DND-41 (cell line): ENCODE measurements around the gene METTL25B.

Source experiments
- ATAC-seq: fragments of 200-7000 bp; cut with Tn5 transposase; 3 replicates; pipeline ENCODE4 v1.9.1; 2021; ENCODE audit warnings: low read depth; ENCODE audit not compliant: insufficient read depth
- DNase-seq: peaks from one replicate; pipeline ENCODE4 v3.0.0-alpha.2; 2020
- H2AFZ ChIP-seq: 2 replicates; pipeline ENCODE4 v1.6.0; 2012; ENCODE audit warnings: low read depth, low read length
- H3K27ac ChIP-seq: 2 replicates; pipeline ENCODE4 v1.5.1; 2012; ENCODE audit warnings: low read length, inconsistent platforms
- H3K27me3 ChIP-seq: fragments of 200-600 bp; sonication (generic); 2 replicates; pipeline ENCODE4 v1.6.0; 2012; ENCODE audit warnings: low read length, mild to moderate bottlenecking, inconsistent platforms; ENCODE audit not compliant: insufficient read depth, poor library complexity
- H3K36me3 ChIP-seq: 2 replicates; pipeline ENCODE4 v1.5.1; 2012; ENCODE audit warnings: low read length, inconsistent platforms; ENCODE audit not compliant: insufficient read depth
- H3K4me1 ChIP-seq: 2 replicates; pipeline ENCODE4 v1.5.1; 2012; ENCODE audit warnings: mild to moderate bottlenecking, low read length; ENCODE audit not compliant: insufficient read depth
- H3K4me2 ChIP-seq: 2 replicates; pipeline ENCODE4 v1.6.0; 2012; ENCODE audit warnings: mild to moderate bottlenecking, moderate library complexity, low read length, inconsistent platforms; ENCODE audit not compliant: insufficient read depth
- H3K4me3 ChIP-seq, 2 experiments: fragments of 200-600 bp in 1 of 2; shearing (Covaris generic) in 1 of 2; 2 replicates each; pipeline ENCODE4 v1.5.1; 2012 to 2016; ENCODE audit warnings: inconsistent platforms in 2 of 2, low read length in 2 of 2, mild to moderate bottlenecking in 2 of 2, low read depth in 1 of 2, moderate library complexity in 1 of 2
- H3K79me2 ChIP-seq: 2 replicates; pipeline ENCODE4 v1.6.0; 2012; ENCODE audit warnings: low read length, inconsistent platforms; ENCODE audit not compliant: insufficient read depth
- H3K9ac ChIP-seq: 2 replicates; pipeline ENCODE4 v1.6.0; 2012; ENCODE audit warnings: low read depth, mild to moderate bottlenecking, inconsistent platforms, low read length, moderate library complexity
- H3K9me3 ChIP-seq: 2 replicates; pipeline ENCODE4 v1.5.1; 2012; ENCODE audit warnings: low read length, moderate library complexity, mild to moderate bottlenecking, inconsistent platforms; ENCODE audit not compliant: insufficient read depth, severe bottlenecking
- H4K20me1 ChIP-seq: 2 replicates; pipeline ENCODE4 v1.6.0; 2012; ENCODE audit warnings: low read length; ENCODE audit not compliant: insufficient read depth
- EZH2 ChIP-seq: IDR thresholded peaks from 3 replicates; pipeline ENCODE4 v1.6.1; 2012; ENCODE audit warnings: borderline replicate concordance, low read depth, mild to moderate bottlenecking, moderate library complexity, low read length, inconsistent platforms; ENCODE audit not compliant: severe bottlenecking
- TF ChIP-seq, protein P1 (sequence below): IDR thresholded peaks from 2 replicates; pipeline ENCODE4 v1.5.1; 2012; ENCODE audit warnings: borderline replicate concordance, low read length, moderate library complexity, mild to moderate bottlenecking; ENCODE audit not compliant: poor library complexity, severe bottlenecking; ENCODE audit errors: extremely low read depth

Gene METTL25B

DNA sequence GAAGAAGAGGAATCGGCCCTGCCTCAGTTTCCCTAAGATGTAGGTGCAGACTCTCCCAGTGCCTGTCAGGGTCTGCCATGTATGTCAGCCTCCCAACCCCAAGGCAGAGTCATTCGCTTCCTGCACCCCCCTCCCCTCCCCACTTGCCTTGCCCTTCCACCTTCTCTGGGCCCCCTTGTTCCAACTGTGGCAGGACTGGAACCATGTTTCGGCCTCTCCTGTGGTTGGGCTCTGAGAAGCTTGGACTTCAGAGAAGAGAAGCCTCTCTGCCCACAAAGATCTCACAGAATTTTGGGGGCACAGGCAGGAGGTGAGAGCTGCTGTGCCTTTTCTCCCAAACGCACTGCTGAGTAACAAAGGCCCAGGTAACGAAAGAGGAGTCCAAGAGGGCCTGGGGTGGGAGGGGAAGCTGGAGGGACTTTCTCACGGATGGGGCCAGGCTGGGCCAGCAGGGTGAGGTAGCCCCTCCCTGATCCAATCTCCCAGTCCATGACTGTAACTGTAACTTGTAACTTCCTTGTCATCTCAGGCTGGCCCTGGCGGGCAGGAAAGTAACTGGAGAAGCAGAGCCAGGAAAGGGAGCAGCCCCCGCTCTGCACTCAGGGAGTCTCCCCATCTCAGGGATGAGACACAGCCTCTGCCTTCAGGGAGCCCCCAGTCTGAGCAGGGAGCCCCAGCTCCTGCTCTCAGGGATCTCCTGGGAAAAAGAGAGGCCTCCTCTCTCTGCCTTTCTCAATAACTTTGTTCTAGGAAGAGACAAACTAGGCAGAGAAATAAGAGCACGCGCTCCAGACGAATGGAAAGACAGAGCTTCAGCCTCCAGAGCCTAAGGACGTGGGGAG is 34.2 kb upstream of the METTL25B start:
- ATAC-seq (no peak), DNase-seq (no peak)
- Histone ChIP-seq H3K9ac (no peak overlapping the region), H3K79me2 (no peaks in the 10 kb centered on the region), H3K4me2 (no peak overlapping the region), H3K9me3 (no peaks in the 10 kb centered on the region), H3K4me3 (no peak overlapping the region), H2AFZ (no peak overlapping the region), H3K36me3 (no peaks in the 10 kb centered on the region), H4K20me1 (peaks cover 19% of the 10 kb centered on the region), H3K4me1 (peaks cover 12% of the 10 kb centered on the region), H3K27me3 (peaks cover 48% of the 10 kb centered on the region), H3K27ac (no peak overlapping the region)
- no peak for TF ChIP-seq EZH2
- TF ChIP-seq, protein P1, sequence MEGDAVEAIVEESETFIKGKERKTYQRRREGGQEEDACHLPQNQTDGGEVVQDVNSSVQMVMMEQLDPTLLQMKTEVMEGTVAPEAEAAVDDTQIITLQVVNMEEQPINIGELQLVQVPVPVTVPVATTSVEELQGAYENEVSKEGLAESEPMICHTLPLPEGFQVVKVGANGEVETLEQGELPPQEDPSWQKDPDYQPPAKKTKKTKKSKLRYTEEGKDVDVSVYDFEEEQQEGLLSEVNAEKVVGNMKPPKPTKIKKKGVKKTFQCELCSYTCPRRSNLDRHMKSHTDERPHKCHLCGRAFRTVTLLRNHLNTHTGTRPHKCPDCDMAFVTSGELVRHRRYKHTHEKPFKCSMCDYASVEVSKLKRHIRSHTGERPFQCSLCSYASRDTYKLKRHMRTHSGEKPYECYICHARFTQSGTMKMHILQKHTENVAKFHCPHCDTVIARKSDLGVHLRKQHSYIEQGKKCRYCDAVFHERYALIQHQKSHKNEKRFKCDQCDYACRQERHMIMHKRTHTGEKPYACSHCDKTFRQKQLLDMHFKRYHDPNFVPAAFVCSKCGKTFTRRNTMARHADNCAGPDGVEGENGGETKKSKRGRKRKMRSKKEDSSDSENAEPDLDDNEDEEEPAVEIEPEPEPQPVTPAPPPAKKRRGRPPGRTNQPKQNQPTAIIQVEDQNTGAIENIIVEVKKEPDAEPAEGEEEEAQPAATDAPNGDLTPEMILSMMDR = no peak

DNA sequence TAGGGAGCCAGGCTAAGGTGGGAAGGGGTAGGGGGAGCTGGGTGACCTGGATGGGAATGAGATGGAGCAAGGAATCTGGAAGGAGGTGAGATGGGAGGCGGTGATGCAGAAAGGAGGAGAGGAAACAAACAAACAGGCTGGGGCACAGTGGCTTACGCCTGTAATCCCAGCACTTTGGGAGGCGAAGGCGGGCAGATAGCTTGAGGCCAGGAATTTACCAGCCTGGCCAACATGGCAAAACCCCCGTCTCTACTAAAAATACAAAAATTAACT is 33.6 kb upstream of the METTL25B start:
- Histone ChIP-seq H3K9ac (no peak overlapping the region), H3K79me2 (no peaks in the 10 kb centered on the region), H3K27ac (no peak overlapping the region), H3K4me2 (no peak overlapping the region), H3K4me1 (peaks cover 7% of the 10 kb centered on the region), H3K27me3 (peaks cover 50% of the 10 kb centered on the region), H2AFZ (no peak overlapping the region), H3K36me3 (no peaks in the 10 kb centered on the region), H3K9me3 (no peaks in the 10 kb centered on the region), H4K20me1 (peaks cover 19% of the 10 kb centered on the region), H3K4me3 (no peak overlapping the region)
- ATAC-seq (no peak), DNase-seq (no peak)
- TF ChIP-seq EZH2 = no peak
- TF ChIP-seq, protein P1 = no peak

DNA sequence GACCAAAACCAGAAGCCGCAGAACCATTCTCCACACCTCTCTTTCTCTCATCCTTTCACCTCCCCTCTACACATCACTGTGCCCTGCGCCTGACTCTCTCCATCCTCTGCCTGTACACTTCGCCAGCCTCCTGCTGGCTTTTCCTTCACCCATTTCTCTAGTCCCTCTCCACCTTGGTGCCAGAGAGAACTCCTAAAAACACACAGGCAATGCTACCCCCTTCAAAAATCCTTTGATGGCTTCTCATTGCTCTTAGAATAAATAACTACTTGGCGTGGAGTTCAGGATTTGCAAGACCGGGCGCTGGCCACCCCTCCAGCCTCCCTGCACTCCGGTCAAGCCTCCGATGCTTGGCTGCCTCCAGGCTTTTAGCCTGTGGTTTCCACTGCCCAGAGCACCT is 31.5 kb upstream of the METTL25B start:
- Histone ChIP-seq H3K9me3 (no peaks in the 10 kb centered on the region), H3K27me3 (peaks cover 31% of the 10 kb centered on the region), H3K27ac (no peak overlapping the region), H2AFZ (no peak overlapping the region), H3K36me3 (no peaks in the 10 kb centered on the region), H3K9ac (no peak overlapping the region), H3K79me2 (no peaks in the 10 kb centered on the region), H3K4me3 (no peak overlapping the region), H3K4me1 (peaks cover 5% of the 10 kb centered on the region), H3K4me2 (no peak overlapping the region), H4K20me1 (peaks cover 8% of the 10 kb centered on the region)
- ATAC-seq (no peak), DNase-seq (no peak)
- TF ChIP-seq, protein P1 = no peak
- no peak for TF ChIP-seq EZH2
